Keratinocyte (primary cell): Measurements from ENCODE around the gene DENND4C. TPM values are rescaled to one million over a fixed set of nuclear protein-coding genes. Genes with fewer than 3 reads are reported as not detected.
"Not testable (repeated sequence)": the region's sequence is repeated elsewhere in the genome, so short reads cannot be mapped to it uniquely, and the experiment has no call there.

Experiments
- DNase-seq: peaks from one replicate; pipeline ENCODE4 v3.0.0-alpha.2; 2011; ENCODE audit warnings: low read depth, missing footprints, low spot score
- FAIRE-seq: peaks from 2 replicates; lab custom pipeline; 2011; peaks lifted over from hg19 to GRCh38; lab: Jason Lieb, UNC
- H2AFZ ChIP-seq: 2 replicates; pipeline ENCODE4 v1.6.0; 2012; ENCODE audit warnings: low read length, control low read depth, inconsistent platforms; ENCODE audit not compliant: control insufficient read depth
- H3K27ac ChIP-seq: 2 replicates; pipeline ENCODE4 v1.5.1; 2011; ENCODE audit warnings: low read length; ENCODE audit not compliant: control insufficient read depth, insufficient read depth
- H3K27me3 ChIP-seq: 3 replicates; pipeline ENCODE4 v1.6.0; 2011; ENCODE audit warnings: low read length; ENCODE audit not compliant: control insufficient read depth, insufficient read depth; ENCODE audit errors: extremely low read depth
- H3K36me3 ChIP-seq, 2 experiments: 2 replicates in 1 of 2; 3 replicates in 1 of 2; pipeline ENCODE4 v1.5.1; 2011; ENCODE audit warnings: low read length in 2 of 2, mild to moderate bottlenecking in 1 of 2; ENCODE audit not compliant: control insufficient read depth in 2 of 2, insufficient read depth in 2 of 2; ENCODE audit errors: extremely low read depth in 1 of 2
- H3K4me1 ChIP-seq: 3 replicates; pipeline ENCODE4 v1.5.1; 2011; ENCODE audit warnings: low read length; ENCODE audit not compliant: control insufficient read depth, insufficient read depth; ENCODE audit errors: extremely low read depth
- H3K4me2 ChIP-seq: 3 replicates; pipeline ENCODE4 v1.6.0; 2011; ENCODE audit warnings: low read depth, low read length; ENCODE audit not compliant: control insufficient read depth, insufficient read depth; ENCODE audit errors: extremely low read depth
- H3K4me3 ChIP-seq, 3 experiments: fragments of 200-600 bp in 1 of 3; sonication (generic) in 1 of 3; 2 replicates in 2 of 3; 3 replicates in 1 of 3; pipeline ENCODE4 v1.5.1; 2011 to 2016; ENCODE audit warnings: low read length in 3 of 3, mild to moderate bottlenecking in 3 of 3, control low read depth in 2 of 3, inconsistent platforms in 1 of 3, low read depth in 1 of 3, mixed read lengths in 1 of 3, mixed run types in 1 of 3, moderate library complexity in 1 of 3; ENCODE audit not compliant: control insufficient read depth in 2 of 3, insufficient read depth in 2 of 3; ENCODE audit errors: extremely low read depth in 1 of 3
- H3K79me2 ChIP-seq: 2 replicates; pipeline ENCODE4 v1.6.0; 2012; ENCODE audit warnings: low read length; ENCODE audit not compliant: control insufficient read depth, insufficient read depth
- H3K9ac ChIP-seq: 3 replicates; pipeline ENCODE4 v1.6.0; 2011; ENCODE audit warnings: low read length; ENCODE audit not compliant: control insufficient read depth, insufficient read depth; ENCODE audit errors: extremely low read depth
- H3K9me1 ChIP-seq: 3 replicates; pipeline ENCODE4 v1.6.0; 2011; ENCODE audit warnings: low read length; ENCODE audit not compliant: control insufficient read depth, insufficient read depth; ENCODE audit errors: extremely low read depth
- H3K9me3 ChIP-seq: 2 replicates; pipeline ENCODE4 v1.5.1; 2012; ENCODE audit warnings: low read depth, low read length; ENCODE audit not compliant: control insufficient read depth
- H4K20me1 ChIP-seq: 3 replicates; pipeline ENCODE4 v1.6.0; 2011; ENCODE audit warnings: low read length; ENCODE audit not compliant: control insufficient read depth, insufficient read depth; ENCODE audit errors: extremely low read depth
- CTCF ChIP-seq, 3 experiments: IDR thresholded peaks in 1 of 3; conservative IDR thresholded peaks in 1 of 3; optimal IDR thresholded peaks in 1 of 3; 2 replicates in 2 of 3; 3 replicates in 1 of 3; pipeline versions ENCODE3 to v1.5.1; 2011; ENCODE audit warnings: low read length in 3 of 3, mild to moderate bottlenecking in 3 of 3, moderate library complexity in 2 of 3, control low read depth in 1 of 3, inconsistent platforms in 1 of 3; ENCODE audit not compliant: insufficient read depth in 2 of 3; ENCODE audit errors: extremely low read depth in 1 of 3
- EZH2 ChIP-seq: IDR thresholded peaks from one replicate; pipeline ENCODE4 v1.6.1; 2012; ENCODE audit warnings: inconsistent platforms, mild to moderate bottlenecking, low read length, moderate library complexity
- dilution Hi-C: fragments of 300-500 bp; cut with MboI; formaldehyde crosslinking; loops from one replicate; pipeline ENCODE4 v1.7.0; 2020; ENCODE audit warnings: low sequenced_read_pairs; ENCODE audit not compliant: extremely low pct_ligation_motif_present
- polyA plus RNA-seq, 5 experiments: library from polyadenylated mRNA; depleted of rRNA in 3 of 5; stranded (reverse) in 3 of 5; stranded (forward) in 1 of 5; unstranded in 1 of 5; fragments of >200 nt; gene quantifications; 1 replicate in 1 of 5; 2 replicates in 3 of 5; 3 replicates in 1 of 5; pipeline versions ENCODE4 v1.2.1 to v1.2.3, GENCODE V29; 2011 to 2012; ENCODE audit warnings: missing spikeins in 2 of 5, low read depth in 1 of 5, low replicate concordance in 1 of 5

The DENND4C gene
- polyA plus RNA-seq, 1 donor (not counting 4 experiments of a cell fraction or from before 2014, with no cell fraction given): 25.6 TPM

- FAIRE-seq: no peak
- Histone ChIP-seq H3K79me2 (no peaks in the 10 kb centered on the region), H3K9ac (no peak overlapping the region), H2AFZ (no peak overlapping the region), H4K20me1 (no peaks in the 10 kb centered on the region), H3K9me1 (no peaks in the 10 kb centered on the region), H3K4me2 (no peak overlapping the region), H3K27me3 (no peaks in the 10 kb centered on the region), H3K36me3 (no peaks in the 10 kb centered on the region), H3K9me3 (no peaks in the 10 kb centered on the region), H3K27ac (no peak overlapping the region), H3K4me1 (no peaks in the 10 kb centered on the region), H3K4me3 (no peak overlapping the region)
- DNase-seq: no peak
- TF ChIP-seq CTCF (optimal IDR thresholded peaks at IDR 0.05 in 1 of 3, IDR thresholded peaks at IDR 0.05 in 1 of 3, conservative IDR thresholded peaks at IDR 0.05 in 1 of 3; ENCODE audit: extremely low read depth in 1 of 3, insufficient read depth in 2 of 3, low read length in 3 of 3) (no peak), EZH2 (no peak)
- dilution Hi-C loops: no loop called here
These were observed 156.8 kb downstream of the DENND4C start for GRCh38 chr9:19387317-19387716.

- DNase-seq, H3K9me1 ChIP-seq, H3K9ac ChIP-seq, H2AFZ ChIP-seq, H3K36me3 ChIP-seq, H3K4me3 ChIP-seq, dilution Hi-C loops, H3K79me2 ChIP-seq, H3K4me1 ChIP-seq, H3K27me3 ChIP-seq, H3K4me2 ChIP-seq, H3K27ac ChIP-seq, FAIRE-seq, H3K9me3 ChIP-seq, H4K20me1 ChIP-seq: not testable (repeated sequence)
These were observed 159.0 kb downstream of the DENND4C start for GRCh38 chr9:19389539-19389938.

GRCh38 chr9:19397845-19398244 is 167.4 kb downstream of the DENND4C start:
- Histone ChIP-seq H3K4me3 (no peak overlapping the region), H3K9ac (no peak overlapping the region), H3K36me3 (no peaks in the 10 kb centered on the region), H2AFZ (no peak overlapping the region), H4K20me1 (no peaks in the 10 kb centered on the region), H3K9me1 (no peaks in the 10 kb centered on the region), H3K27ac (no peak overlapping the region), H3K4me2 (no peak overlapping the region), H3K27me3 (no peaks in the 10 kb centered on the region), H3K4me1 (no peaks in the 10 kb centered on the region), H3K79me2 (no peaks in the 10 kb centered on the region), H3K9me3 (no peaks in the 10 kb centered on the region)
- TF ChIP-seq EZH2 (no peak), CTCF (optimal IDR thresholded peaks at IDR 0.05 in 1 of 3, IDR thresholded peaks at IDR 0.05 in 1 of 3, conservative IDR thresholded peaks at IDR 0.05 in 1 of 3; ENCODE audit: extremely low read depth in 1 of 3, insufficient read depth in 2 of 3, low read length in 3 of 3) (no peak)
- dilution Hi-C loops: no loop called here
- no peak for FAIRE-seq
- DNase-seq: no peak

GRCh38 chr9:19403231-19403630 is 172.7 kb downstream of the DENND4C start:
- H3K27me3 ChIP-seq, FAIRE-seq, H4K20me1 ChIP-seq, H3K9me1 ChIP-seq, H2AFZ ChIP-seq, H3K4me3 ChIP-seq, H3K79me2 ChIP-seq, H3K9ac ChIP-seq, H3K27ac ChIP-seq, DNase-seq, H3K9me3 ChIP-seq, H3K36me3 ChIP-seq, H3K4me2 ChIP-seq, dilution Hi-C loops: not testable (repeated sequence)
- H3K4me1 ChIP-seq: peaks cover 12% of the 10 kb centered on the region
